Measurements from ENCODE around the gene HDAC9. TPM values are rescaled to one million over a fixed set of nuclear protein-coding genes. Genes with fewer than 3 reads are reported as not detected.

Gene HDAC9
- polyA plus RNA-seq, 1 of the 3 experiments (the other 2 are of a cell fraction): 11.6 TPM

GRCh38 chr7:18474944-18475343, 20.6 kb upstream of the HDAC9 start:
- Histone ChIP-seq H3K9me2 (no peaks in the 10 kb centered on the region), H3K27me3 (ENCODE audit: insufficient read depth) (no peaks in the 10 kb centered on the region), H3F3A (replicated peaks; ENCODE audit: insufficient read depth) (no peaks in the 10 kb centered on the region), H3K4me3 (ENCODE audit: low read depth in 2 of 2, low read length in 1 of 2) (no peak overlapping the region), H3K4me2 (no peak overlapping the region), H3K79me2 (ENCODE audit: insufficient read depth) (no peaks in the 10 kb centered on the region), H3K27ac (ENCODE audit: low read depth in 2 of 2, low read length in 1 of 2) (peak overlapping the region in 1 of 2 experiments; percentile 14; a peak in 1 of 4 replicates), H3K36me3 (replicated peaks in 1 of 2; ENCODE audit: control insufficient read depth in 1 of 2, insufficient read depth in 2 of 2, low read length in 1 of 2) (no peaks in the 10 kb centered on the region), H4K20me1 (ENCODE audit: insufficient read depth) (no peaks in the 10 kb centered on the region), H3K4me1 (ENCODE audit: control insufficient read depth in 1 of 2, insufficient read depth in 2 of 2, low read depth in 1 of 2, low read length in 1 of 2) (peaks cover 0 to 30% of the 10 kb centered on the region in 2 experiments; a peak in 2 of 4 replicates), H3K9ac (no peak overlapping the region), H3K9me3 (no peaks in the 10 kb centered on the region), H2AFZ (ENCODE audit: low read depth) (no peak overlapping the region)
- 91% methylated on average over 1 of the region's 1 CpG for WGBS (ENCODE audit: low lambda C conversion rate)
- no peak for TF ChIP-seq EP300 (IDR thresholded peaks at IDR 0.05; ENCODE audit: borderline replicate concordance in 1 of 2, low read depth in 1 of 2, low read length in 1 of 2)
- no peak for TF ChIP-seq RFX5 (IDR thresholded peaks at IDR 0.05; ENCODE audit: low read length)
- TF ChIP-seq REST (IDR thresholded peaks at IDR 0.05; ENCODE audit: low read depth, low read length): no peak
- no peak for TF ChIP-seq FOSL2 (IDR thresholded peaks at IDR 0.05; ENCODE audit: borderline replicate concordance, low read depth)
- no peak for TF ChIP-seq GABPA (IDR thresholded peaks at IDR 0.05; ENCODE audit: low read depth)
- no peak for TF ChIP-seq FOXM1 (IDR thresholded peaks at IDR 0.05; ENCODE audit: low read depth)
- TF ChIP-seq RXRA (IDR thresholded peaks at IDR 0.05; ENCODE audit: borderline replicate concordance, low read depth): no peak
- TF ChIP-seq RAD21 (IDR thresholded peaks at IDR 0.05; ENCODE audit: low read length): no peak
- no peak for DNase-seq
- POLR2A ChIA-PET: no interaction called here
- CTCF ChIA-PET: interaction anchor here (0.7 to 2.1 kb wide), 4 partner anchors 21 to 116 kb away, joined by 3 to 6 read pairs (median 4); partner anchors contain the start of gene HDAC9

GRCh38 chr7:18475488-18475887, 20.1 kb upstream of the HDAC9 start:
- POLR2A ChIA-PET: no interaction called here
- no peak for DNase-seq
- peaks cover 0 to 36% of the 10 kb centered on the region in 2 experiments; a peak in 2 of 4 replicates for H3K4me1 ChIP-seq (ENCODE audit: control insufficient read depth in 1 of 2, insufficient read depth in 2 of 2, low read depth in 1 of 2, low read length in 1 of 2)
- no peak overlapping the region for H2AFZ ChIP-seq (ENCODE audit: low read depth)
- no peak overlapping the region for H3K4me3 ChIP-seq (ENCODE audit: low read depth in 2 of 2, low read length in 1 of 2)
- TF ChIP-seq CTCF (IDR thresholded peaks at IDR 0.05) (no peak), FOXJ3 (CRISPR knock-in tag; IDR thresholded peaks at IDR 0.05) (no peak), NFIC (IDR thresholded peaks at IDR 0.05; ENCODE audit: borderline replicate concordance) (no peak)
- no peaks in the 10 kb centered on the region for H4K20me1 ChIP-seq (ENCODE audit: insufficient read depth)
- H3K9ac ChIP-seq: no peak overlapping the region
- no peak overlapping the region for H3K4me2 ChIP-seq
- CTCF ChIA-PET: interaction anchor here (0.7 to 2.1 kb wide), 2 partner anchors 96 to 102 kb away, joined by 3 to 6 read pairs; no protein-coding TSS in a partner anchor
- peak overlapping the region in 1 of 2 experiments; percentile 39; a peak in 2 of 4 replicates for H3K27ac ChIP-seq (ENCODE audit: low read depth in 2 of 2, low read length in 1 of 2)
- H3K79me2 ChIP-seq (ENCODE audit: insufficient read depth): no peaks in the 10 kb centered on the region
- WGBS (ENCODE audit: low lambda C conversion rate): 93% methylated on average over 2 of the region's 2 CpGs
- no peaks in the 10 kb centered on the region for H3K9me3 ChIP-seq
- H3K27me3 ChIP-seq (ENCODE audit: insufficient read depth): no peaks in the 10 kb centered on the region
- no peaks in the 10 kb centered on the region for H3K9me2 ChIP-seq
- H3K36me3 ChIP-seq (replicated peaks in 1 of 2; ENCODE audit: control insufficient read depth in 1 of 2, insufficient read depth in 2 of 2, low read length in 1 of 2): no peaks in the 10 kb centered on the region
- H3F3A ChIP-seq (replicated peaks; ENCODE audit: insufficient read depth): no peaks in the 10 kb centered on the region

Data from SK-N-SH (cell line).